Brain pericyte (primary cell): ENCODE measurements around the gene VSTM2L.

Experiments used
- DNase-seq: peaks from one replicate; pipeline ENCODE4 v3.0.0-alpha.2; 2012; ENCODE audit warnings: low read depth, low spot score

The VSTM2L gene

DNA sequence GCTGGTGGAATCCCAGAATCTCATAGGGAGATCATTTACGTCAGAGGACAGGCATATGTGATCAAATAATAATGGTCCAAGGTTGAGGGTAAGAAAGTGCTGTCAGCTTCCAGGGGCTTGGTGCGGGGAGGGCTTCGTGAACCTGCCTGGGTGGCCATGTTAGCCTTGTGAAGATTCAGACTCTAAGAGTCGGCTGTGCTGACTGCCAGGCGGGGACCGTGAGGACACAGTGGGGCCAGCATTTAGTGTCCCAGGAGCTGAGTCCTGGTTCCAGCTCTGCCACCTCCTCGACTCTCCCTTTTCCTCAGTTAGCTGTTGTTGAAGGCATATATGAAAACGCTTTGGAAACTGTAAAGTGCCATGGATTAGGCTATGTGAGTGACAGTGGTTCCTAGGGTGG, 33.5 kb downstream of the VSTM2L start:
- no peak for DNase-seq

- no peak for DNase-seq
Measured at GRCh38 chr20:37937686-37938085, 34.8 kb downstream of the VSTM2L start.

- DNase-seq: no peak
Measured at GRCh38 chr20:37938181-37938750, 35.3 kb downstream of the VSTM2L start.

DNA sequence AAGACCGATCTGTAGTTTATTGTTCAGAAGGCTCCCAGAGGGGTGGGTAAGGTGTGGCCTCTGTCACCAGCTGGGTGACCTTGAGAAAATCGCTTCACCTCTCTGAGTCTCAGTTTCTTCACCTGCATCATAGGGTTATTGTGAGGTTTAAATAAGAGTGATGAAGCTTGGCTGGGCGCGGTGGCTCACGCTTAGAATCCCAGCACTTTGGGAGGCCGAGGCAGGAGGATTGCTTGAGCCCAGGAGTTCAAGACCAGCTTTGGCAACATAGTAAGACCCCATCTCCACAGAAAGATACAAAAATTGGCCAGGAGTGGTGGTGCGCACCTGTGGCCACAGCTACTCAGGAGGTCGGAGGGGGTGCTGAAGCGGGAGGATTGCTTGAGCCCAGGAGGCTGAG, 36.0 kb downstream of the VSTM2L start:
- DNase-seq: no peak

DNA sequence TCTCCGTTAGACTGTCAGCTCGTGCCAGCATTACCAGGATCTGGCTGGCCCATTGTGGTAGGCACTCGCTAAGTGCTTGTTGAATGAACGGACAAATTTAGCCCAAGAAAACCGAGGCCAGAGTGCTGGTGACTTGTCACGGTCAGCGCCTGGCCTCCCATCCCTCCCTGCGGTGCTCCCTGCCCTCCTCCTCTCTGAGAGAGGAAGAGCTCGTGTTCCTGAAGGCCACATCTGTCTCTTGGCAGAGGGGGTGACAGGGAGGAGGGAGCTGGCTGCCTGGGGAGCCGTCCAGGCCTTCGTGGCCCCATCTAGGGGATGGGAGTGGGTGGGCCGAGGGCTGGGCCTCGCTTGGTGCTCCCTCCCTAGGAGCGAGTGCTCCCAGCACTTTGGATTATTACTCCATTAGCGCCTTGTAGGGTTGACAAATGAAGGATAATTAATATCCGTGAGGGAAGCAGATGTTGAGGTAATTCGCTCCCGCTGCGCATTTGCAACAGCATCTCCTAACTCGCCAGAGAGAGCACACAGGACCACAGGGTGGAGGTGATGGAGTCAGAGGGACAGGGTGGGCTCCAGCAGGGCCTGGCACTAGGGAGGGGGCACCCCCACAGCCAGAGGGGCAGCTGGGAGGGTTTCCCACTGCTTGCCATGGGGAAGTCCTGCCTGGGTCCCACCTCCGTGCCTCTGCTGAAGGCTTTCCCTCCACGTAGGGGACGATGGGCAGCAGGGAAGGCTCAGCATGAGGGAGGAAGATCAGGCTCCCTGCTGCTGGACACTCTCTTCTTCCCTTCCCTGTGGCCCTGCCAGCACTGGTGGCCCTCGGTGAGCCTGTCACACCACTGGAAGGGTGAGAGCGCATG, 37.0 kb downstream of the VSTM2L start:
- no peak for DNase-seq

GRCh38 chr20:37940858-37941257, 37.9 kb downstream of the VSTM2L start:
- DNase-seq: no peak

DNA sequence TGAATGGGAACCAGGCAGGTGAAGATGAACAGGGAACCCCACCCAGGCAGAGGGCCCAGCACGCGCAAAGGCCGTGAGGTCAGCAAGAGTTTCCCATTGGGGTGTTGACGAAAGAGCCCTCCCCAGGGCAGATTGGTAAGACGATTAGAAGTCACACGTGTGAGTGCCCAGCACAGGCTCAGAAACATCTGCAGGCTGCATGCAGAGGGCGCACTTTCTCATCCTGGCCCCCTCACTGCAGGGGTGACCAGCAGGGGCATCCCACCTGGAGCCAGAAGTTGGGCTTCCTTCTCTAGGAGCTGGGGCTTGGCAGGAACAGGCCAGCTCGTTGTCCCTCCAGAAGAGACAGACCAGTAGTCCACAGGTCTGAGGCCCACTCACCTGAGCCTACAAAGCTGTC, 38.4 kb downstream of the VSTM2L start:
- no peak for DNase-seq

DNA sequence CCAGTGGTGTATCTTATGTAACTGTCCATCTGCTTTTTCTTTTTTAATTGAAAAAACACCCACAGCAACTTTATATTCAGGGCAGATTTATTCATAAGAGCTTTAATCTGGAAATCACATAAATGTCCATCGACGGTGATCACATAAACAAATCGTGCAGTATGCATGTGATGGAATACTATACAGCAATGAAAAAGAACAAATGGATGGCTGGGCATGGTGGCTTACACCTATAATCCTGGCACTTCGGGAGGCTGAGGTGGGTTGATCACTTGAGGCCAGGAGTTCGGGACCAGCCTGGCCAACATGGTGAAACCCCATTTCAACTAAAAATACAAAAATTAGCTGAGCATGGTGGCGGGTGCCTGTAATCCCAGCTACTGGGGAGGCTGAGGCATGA, 39.1 kb downstream of the VSTM2L start:
- no peak for DNase-seq

GRCh38 chr20:37943033-37943432, 40.1 kb downstream of the VSTM2L start:
- no peak for DNase-seq

- no peak for DNase-seq
Measured at GRCh38 chr20:37943501-37944455, 40.9 kb downstream of the VSTM2L start.

GRCh38 chr20:37944456-37944981, 41.6 kb downstream of the VSTM2L start:
- no peak for DNase-seq

GRCh38 chr20:37945091-37945547, 42.2 kb downstream of the VSTM2L start:
- DNase-seq: no peak

- DNase-seq: no peak
Measured at GRCh38 chr20:37946946-37947345, 44.0 kb downstream of the VSTM2L start.

GRCh38 chr20:37947943-37948342, 45.0 kb downstream of the VSTM2L start:
- DNase-seq: no peak

DNA sequence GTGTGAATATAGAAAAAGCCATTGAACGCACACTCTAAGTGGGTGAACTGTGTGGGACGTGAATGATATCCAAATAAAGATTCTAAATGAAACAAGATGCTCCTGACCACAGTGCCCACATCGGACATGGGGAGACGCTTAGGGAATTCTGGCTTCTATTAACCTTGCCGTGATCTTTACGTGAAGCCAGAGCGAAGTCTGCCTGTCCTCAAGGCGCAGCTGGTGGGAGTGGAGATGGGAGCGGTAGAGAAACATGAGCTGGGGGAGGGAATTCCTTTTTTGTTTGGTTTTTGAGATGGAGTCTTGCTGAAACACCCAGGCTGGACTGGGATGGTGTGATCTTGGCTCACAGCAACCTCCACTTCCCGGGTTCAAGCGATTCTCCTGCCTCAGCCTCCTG, 46.0 kb downstream of the VSTM2L start:
- DNase-seq: no peak

- no peak for DNase-seq
Measured at GRCh38 chr20:37954190-37954589, 51.3 kb downstream of the VSTM2L start.

DNA sequence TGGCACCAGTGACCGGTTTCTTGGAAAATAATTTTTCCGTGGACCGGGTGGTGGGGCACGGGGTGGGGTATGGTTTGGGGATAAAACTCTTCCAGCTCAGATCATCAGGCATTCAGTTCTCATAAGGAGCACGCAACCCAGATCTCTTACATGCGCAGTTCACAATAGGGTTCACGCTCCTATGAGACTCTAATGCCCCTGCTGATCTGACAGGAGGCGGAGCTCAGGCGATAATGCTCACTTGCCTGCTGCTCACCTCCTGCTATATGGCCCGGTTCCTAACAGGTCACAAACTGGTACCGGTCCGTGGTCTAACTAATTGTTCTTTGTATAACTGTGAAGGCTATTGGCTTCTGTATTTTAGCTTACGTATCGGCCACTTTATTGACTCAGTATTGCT, 51.7 kb downstream of the VSTM2L start:
- no peak for DNase-seq

- DNase-seq: no peak
Measured at GRCh38 chr20:37955511-37955910, 52.6 kb downstream of the VSTM2L start.

- DNase-seq: peak; percentile 30
Measured at GRCh38 chr20:37956107-37956585, 53.2 kb downstream of the VSTM2L start.

DNA sequence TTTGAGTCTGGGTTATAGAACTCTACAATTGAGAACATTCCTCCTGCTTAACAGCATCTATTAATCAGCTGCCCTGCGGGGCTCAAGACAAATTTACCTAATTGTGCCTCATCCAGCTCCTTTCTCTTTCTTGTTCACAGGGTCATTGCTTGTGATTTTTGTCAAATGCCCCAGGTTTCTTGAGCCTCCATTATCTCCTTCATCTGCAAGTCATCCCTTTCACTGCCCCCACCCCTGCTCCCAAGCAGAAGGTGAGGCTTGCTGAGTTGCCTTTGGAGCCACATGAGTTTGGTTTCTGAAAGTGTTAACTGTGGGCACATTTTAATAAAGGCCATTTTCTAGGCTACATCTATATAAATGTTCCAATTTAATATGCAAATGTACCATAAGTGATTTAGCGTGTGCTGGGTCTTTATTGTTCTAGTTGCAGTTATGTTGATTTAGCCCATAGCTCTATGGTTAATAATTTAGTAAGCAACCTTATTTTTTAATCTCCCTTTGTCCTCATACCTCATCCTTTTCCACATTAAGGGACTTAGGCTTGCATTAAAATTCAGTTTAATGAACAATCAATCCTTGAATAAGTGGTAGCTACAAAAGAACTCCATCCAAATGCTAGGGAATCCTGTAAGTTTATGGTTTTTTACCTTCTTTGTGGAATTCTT, 56.1 kb downstream of the VSTM2L start:
- DNase-seq: no peak

GRCh38 chr20:37961066-37961465, 58.1 kb downstream of the VSTM2L start:
- no peak for DNase-seq
